GM19324 (cell line): ENCODE measurements around the gene AHCTF1.

ENCODE experiments used
- ATAC-seq: cut with Tn5 transposase; IDR thresholded peaks from one replicate; pipeline ENCODE4 v1.9.1; 2021; ENCODE audit warnings: mild to moderate bottlenecking, moderate library complexity; ENCODE audit not compliant: unreplicated experiment, low FRiP score

Gene AHCTF1

GRCh38 chr1:246801241-246802020 lies 130.3 kb downstream of the AHCTF1 start:
- no peak for ATAC-seq

- no peak for ATAC-seq
Measured at GRCh38 chr1:246800756-246801155, 131.0 kb downstream of the AHCTF1 start.

DNA sequence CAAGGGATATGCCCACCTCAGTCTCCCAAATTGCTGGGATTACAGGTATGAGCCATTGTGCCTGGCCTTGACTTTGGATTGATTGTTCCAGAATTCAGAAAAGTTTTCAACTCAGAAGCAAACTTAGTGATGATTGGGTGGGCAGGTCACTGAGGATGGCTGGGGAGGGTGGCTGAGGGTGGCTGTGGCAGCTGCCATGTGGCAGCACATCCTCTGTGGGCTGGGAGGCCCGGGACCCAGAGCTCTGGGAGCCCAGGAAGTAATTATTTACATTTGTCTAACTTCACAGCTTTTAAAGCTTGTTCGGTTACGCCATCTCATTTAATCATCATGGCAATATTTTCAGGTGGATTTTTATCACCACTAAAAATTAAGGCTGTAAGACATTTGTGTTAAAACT lies 131.4 kb downstream of the AHCTF1 start:
- no peak for ATAC-seq

GRCh38 chr1:246798606-246799496 lies 132.9 kb downstream of the AHCTF1 start:
- ATAC-seq = no peak

DNA sequence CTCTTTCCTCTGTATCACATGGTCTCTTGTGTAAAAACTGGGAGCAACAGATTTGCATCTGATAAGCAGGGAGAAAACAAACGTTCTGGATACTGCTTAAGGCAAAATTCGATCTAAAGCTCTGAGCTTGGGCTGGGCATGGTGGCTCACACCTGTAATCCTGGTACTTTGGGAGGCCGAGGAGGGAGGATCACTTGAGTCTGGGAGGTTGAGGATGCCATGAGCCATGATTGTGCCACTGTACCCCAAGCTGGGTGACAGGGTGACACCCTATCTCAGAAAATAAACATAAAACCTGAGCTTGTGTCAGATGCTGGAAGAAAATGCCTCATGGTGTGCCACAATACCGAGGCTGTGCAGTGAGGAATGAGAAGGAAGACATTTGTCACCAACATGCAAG lies 133.6 kb downstream of the AHCTF1 start:
- no peak for ATAC-seq

DNA sequence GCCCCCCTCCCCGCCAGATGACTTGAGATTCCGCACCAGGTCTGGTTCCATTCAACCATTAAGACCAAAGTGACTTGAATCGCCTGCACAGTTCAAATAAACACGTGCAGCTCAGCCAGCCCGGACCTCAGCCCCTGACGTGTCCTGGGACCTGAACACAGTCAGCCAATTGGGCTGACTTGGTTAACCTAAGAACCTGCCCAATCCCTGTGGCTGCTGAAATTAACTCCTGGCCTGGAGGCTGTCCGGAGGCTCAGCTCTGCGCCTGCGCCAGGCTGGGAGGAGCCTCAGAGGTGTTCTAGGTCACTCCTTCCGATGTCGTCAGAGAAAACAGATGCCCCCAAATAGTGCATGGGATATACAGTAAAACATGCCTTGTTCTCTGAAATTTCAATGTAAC lies 134.2 kb downstream of the AHCTF1 start:
- no peak for ATAC-seq

GRCh38 chr1:246797157-246797556 lies 134.6 kb downstream of the AHCTF1 start:
- no peak for ATAC-seq

DNA sequence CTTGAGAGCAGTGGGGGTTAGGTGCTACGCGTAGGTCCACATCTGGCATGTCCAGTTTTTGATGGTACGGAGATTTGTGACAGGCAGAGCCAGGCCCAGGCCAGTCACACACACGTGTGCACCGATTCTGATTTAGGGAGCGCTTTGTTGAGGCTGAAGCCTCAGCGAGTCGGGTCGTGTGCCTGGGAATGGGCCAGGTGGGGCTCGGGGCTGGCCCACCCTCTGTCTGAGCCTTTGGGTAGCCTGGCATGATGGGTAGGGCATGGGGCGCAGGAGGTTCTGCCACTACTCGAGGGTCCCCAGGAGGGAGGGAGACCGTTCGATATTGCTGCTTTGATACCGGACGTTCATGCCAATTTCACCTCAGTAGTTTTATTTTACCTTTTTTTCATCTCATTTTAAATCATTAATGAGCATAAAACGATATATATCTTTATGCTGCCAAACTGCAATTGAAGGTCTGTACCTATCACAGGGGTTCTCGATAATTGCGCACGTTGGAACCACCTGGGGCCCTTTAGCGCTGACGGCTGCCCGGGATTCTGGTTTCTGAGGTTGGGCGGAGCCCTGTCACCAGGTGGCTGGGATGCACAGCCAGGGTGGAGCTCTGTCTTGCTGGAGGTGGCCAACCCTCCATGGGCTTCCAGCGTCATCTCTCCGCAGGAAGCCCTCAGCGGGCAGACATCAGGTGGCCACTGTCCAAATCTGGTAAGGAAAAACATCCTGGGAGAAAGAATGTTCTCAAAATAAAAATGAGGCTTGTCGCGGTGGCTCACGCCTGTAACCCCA lies 135.6 kb downstream of the AHCTF1 start:
- ATAC-seq = no peak

GRCh38 chr1:246794828-246795671 lies 136.7 kb downstream of the AHCTF1 start:
- no peak for ATAC-seq

DNA sequence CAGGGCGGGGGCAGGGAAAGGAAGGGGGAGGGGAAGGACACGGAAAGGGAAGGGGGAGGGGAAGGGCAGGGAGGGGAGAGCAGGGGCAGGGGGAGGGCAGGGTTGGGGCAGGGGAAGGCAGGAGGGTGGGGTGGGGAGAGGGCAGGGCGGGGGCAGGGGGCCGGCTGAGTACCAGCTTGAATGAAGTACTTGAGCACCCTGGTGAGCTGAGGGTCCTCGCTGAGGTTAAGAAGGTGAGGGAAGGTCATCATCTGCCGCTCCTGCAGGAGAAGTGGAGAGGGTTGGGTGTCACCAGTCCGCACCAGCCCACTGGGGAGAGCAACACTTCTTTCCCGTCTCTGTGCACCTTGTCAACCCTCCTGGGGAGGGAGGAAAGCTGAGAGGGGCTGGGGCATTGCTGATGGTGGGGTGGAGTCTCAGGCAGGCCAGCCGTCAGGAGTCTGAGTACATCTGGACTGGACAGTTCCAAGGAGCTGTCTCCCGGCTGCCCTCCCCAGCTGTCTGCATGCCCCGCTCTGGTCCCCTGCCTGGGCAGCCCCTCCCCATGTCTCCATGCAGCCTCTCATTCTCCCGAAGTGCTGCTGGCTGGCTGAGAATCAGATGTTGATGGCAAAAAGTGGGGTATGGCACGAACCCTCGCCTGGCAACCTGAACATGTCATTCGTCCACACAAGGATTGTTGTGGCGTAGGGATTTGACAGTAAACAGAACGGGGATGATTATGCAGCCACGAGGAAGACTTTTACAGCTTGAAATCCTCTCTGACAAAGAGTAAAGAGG lies 137.5 kb downstream of the AHCTF1 start:
- no peak for ATAC-seq

- ATAC-seq = no peak
Measured at GRCh38 chr1:246793356-246793896, 138.3 kb downstream of the AHCTF1 start.

DNA sequence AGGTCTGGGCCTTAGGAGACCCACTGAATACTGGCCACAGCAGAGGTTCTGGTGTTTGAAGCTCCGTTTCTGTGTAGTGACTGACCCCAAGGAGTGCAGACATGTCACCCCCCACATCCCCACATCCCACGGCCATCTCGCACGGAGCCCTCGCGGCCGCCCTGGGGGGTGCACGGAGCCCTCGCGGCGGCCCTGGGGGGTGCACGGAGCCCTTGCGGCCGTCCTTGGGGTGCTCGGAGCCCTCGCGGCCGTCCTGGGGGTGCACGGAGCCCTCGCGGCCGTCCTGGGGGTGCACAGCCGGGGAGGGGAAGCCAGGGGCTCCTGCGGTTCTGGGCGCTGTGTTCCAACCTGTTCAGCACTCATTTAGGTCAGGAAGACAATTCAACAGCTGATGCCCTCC lies 139.1 kb downstream of the AHCTF1 start:
- ATAC-seq = no peak

- ATAC-seq = no peak
Measured at GRCh38 chr1:246791303-246791918, 140.3 kb downstream of the AHCTF1 start.

DNA sequence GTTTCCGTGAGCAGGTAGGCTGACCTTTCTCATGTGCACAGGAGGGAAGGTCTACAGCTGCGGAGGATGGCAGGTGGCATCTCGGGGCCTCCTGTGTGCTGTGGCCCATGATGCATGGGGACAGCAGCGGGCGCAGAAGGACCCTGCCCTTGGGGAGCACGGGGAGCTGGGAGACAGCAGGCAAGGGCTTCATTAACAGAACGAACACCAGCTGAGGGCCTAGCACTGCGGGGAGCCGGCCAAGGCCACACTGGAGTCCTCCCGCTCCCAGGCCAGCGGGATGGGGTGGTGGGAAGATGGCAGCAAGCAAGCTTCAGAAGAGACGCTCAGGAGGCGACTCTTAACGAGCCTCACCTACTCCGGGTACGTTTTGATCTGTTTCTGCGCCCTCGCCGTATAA lies 140.9 kb downstream of the AHCTF1 start:
- no peak for ATAC-seq

DNA sequence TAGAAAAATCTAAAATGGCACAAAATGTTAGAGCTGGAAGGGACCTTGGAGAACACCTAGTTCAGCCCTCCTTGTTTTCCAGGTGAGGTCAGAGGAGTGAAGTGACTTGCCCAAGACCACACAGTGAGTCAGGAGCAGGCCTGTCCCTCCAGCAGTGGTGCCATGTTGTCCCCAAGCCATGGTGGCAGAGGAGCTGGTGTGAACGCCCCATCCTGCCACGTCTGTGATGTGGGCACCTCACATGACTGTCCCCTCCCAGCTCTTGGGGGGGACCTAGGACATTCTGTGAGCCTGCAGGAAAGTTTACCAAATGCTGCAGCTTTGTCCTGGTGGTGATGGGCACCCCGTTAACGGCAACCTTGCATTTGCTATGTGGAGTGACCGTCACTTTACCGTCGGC lies 141.4 kb downstream of the AHCTF1 start:
- no peak for ATAC-seq

DNA sequence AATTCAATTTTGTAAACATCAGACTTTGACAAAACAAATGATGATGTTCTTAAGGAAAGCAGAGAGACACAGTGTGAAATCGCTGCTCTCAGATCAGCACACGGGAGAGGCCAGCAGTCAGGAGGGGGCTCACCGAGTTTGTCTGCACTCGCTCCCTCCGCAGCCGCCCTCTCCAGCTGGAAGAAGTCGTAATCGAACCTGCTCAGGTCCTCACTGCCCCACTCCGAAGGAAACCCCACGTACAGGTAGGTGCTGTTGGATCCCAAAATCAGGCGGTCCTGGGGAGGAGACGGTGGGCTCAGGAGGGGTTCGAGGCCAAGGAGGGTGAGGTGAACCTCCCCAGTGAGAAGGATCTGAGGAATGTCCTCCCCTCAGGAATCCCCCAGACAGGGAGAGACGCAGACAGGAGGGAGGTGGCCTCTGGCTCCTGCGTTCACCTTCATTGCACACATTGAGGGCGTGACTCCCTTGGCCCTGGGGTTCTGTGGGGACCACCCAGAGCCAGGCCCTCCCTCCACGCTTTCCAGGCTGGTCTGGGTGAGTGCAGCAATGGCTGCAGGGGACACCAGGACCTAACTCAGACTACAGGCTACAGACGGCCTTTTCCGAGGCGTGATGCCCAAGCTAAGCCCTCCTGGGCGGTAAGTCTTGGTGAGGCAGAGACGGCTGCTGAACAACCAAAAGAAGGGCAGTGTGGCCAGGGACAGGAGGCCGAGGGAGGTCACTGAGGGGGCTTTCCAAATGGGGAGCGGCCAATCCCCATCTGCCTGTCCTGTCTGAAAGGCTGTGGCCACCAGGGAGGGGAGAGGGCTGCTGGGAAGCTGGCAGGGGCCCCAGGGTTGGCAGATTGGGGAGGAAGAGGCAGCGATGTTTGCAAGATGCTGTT lies 142.1 kb downstream of the AHCTF1 start:
- no peak for ATAC-seq
